Measurements from ENCODE around the gene PRKG2.

The PRKG2 gene

DNA sequence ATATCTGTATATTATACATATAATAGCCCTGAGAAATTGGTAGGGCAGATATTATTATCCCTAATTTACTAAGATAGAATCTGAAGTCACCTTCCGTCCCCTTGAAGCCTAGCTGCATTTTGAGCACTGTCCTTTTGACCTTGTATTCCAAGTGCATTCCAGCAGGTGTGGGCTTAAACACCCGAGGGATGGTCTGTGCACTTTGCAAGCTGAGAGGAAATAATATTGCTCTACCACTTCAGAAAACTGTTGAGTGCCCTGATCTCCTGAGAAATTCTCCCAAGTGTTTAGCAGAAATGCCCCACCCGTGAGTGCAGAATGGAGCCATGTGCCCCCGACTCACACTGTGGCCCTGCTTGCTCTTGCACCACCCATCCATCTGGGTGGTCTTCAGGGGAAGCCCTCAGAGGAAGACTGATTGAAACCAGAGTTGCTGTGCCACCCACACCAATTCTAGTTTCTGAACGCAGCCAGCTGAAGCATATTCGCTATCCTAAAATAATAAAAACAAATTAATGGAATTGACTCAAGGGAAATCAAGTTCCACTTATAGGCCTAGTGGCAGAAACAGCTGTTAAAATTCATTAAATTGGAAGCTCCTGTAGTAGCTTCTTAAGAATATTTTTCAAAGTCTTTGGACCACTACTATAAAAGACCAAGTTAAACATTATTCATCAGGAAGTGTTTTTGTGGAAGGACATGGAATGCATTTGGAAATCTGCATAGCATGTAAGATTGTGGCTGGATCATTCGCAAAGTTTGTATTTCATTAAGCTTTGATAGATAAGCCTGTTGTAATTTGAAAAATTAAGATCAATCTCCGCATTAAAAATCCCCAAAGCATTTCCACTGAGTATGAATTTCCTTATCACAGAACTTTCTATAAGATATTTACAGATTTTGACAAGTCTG, 41.3 kb upstream of the PRKG2 start:
- DNase-seq = no peak
- TF ChIP-seq, protein P1, sequence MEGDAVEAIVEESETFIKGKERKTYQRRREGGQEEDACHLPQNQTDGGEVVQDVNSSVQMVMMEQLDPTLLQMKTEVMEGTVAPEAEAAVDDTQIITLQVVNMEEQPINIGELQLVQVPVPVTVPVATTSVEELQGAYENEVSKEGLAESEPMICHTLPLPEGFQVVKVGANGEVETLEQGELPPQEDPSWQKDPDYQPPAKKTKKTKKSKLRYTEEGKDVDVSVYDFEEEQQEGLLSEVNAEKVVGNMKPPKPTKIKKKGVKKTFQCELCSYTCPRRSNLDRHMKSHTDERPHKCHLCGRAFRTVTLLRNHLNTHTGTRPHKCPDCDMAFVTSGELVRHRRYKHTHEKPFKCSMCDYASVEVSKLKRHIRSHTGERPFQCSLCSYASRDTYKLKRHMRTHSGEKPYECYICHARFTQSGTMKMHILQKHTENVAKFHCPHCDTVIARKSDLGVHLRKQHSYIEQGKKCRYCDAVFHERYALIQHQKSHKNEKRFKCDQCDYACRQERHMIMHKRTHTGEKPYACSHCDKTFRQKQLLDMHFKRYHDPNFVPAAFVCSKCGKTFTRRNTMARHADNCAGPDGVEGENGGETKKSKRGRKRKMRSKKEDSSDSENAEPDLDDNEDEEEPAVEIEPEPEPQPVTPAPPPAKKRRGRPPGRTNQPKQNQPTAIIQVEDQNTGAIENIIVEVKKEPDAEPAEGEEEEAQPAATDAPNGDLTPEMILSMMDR (IDR thresholded peaks at IDR 0.05; ENCODE audit: low read depth, low read length) = no peak
- Histone ChIP-seq H3K36me3 (no peaks in the 10 kb centered on the region), H3K9me3 (no peaks in the 10 kb centered on the region), H3K4me1 (no peaks in the 10 kb centered on the region), H3K4me3 (ENCODE audit: low read depth, low read length) (no peak overlapping the region), H3K27me3 (no peaks in the 10 kb centered on the region)

DNA sequence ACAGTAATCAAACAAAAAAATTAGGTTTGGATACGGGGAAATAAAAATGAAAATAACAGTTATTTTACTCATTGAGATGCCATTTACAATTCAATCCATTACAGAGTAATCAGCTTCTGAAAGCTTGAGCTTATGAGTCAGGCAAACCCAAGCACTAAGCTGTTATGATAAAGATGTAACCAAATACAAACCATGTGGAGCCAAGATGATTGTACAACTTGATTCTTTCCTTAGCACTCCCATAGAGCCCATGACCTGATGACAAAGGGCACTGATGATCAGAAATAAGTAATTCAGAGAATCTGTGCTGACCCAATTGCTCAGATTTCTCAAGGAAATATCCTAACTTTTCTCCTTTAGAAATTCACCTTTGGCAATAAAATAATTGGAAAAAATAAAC, 40.5 kb upstream of the PRKG2 start:
- Histone ChIP-seq H3K9me3 (no peaks in the 10 kb centered on the region), H3K27me3 (no peaks in the 10 kb centered on the region), H3K4me3 (ENCODE audit: low read depth, low read length) (no peak overlapping the region), H3K4me1 (no peaks in the 10 kb centered on the region), H3K36me3 (no peaks in the 10 kb centered on the region)
- TF ChIP-seq, protein P1 (IDR thresholded peaks at IDR 0.05; ENCODE audit: low read depth, low read length) = no peak
- no peak for DNase-seq

DNA sequence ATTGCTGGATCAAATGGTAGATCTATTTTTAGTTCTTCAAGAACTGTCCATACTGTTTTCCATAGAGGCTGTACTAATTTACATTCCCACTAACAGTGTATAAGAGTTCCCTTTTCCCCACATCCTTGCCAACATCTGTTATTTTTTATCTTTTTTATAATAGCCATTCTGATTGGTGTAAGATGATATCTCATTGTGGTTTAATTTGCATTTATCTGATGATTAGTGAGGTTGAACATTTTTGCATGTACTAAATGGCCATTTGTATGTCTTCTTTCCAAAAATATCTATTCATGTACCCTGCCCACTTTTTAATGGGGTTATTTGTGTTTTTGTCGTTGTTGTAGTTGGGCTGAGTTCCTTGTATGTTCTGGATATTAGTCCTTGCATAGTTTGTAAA, 35.4 kb upstream of the PRKG2 start:
- TF ChIP-seq, protein P1 (IDR thresholded peaks at IDR 0.05; ENCODE audit: low read depth, low read length) = no peak
- H3K36me3 ChIP-seq = no peaks in the 10 kb centered on the region
- H3K4me3 ChIP-seq (ENCODE audit: low read depth, low read length) = no peak overlapping the region
- H3K27me3 ChIP-seq = no peaks in the 10 kb centered on the region
- DNase-seq = no peak
- no peaks in the 10 kb centered on the region for H3K4me1 ChIP-seq
- no peaks in the 10 kb centered on the region for H3K9me3 ChIP-seq

DNA sequence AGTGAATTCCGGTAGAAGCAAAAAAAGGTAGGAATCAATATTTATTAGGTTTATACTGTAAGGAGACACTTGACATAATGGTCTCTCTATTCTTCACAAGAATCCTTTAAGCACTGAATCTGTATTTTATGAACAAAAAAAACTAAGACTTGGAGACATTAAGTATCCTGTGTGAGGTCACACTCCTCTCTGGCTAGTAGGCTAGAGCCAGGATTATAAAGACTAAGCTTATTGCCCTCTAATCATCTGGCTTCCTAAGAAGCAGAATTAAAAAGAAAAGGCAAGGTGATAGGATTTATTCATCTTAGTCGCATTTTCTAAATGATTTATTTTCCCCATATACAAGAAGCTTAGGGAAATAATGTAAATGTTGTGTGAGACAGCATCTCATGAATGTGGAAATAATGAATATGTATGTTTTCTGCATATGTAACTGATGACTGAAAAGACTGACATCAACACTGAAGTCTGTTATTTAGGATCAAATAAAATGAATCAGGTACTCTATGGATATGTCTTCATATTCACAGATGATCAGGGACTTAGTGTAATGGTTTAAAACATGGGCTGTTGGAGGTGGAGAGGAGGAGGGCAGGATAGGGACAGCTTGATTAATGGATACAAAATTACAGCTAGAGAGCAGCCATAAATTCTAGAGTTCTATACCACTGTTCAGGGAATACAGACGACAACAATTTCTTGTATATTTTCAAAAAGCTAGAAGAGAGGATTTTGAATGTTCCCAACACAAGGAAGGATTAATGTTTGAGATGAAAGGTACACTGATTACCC, 30.4 kb upstream of the PRKG2 start:
- Histone ChIP-seq H3K4me3 (ENCODE audit: low read depth, low read length) (no peak overlapping the region), H3K9me3 (no peaks in the 10 kb centered on the region), H3K4me1 (no peaks in the 10 kb centered on the region), H3K36me3 (no peaks in the 10 kb centered on the region), H3K27me3 (no peaks in the 10 kb centered on the region)
- DNase-seq = no peak
- TF ChIP-seq, protein P1 (IDR thresholded peaks at IDR 0.05; ENCODE audit: low read depth, low read length) = no peak

DNA sequence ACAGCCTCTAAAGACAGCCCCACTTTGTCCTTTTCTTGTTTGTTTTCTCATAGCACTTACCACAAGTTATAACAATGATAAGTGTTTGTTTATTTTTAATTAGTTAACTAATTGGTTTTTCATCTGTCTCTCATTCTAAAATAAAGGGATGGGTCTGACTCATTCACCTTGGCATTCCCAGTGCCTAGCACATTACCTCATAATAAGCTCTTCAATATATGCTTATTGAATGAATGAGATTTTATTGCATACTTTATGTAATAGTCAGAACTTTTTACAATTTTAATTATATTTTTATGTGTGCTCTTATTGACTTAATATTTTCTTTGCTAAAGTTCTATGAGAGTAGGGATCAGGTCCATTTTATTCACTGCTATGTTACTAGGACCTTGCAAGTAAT, 22.8 kb upstream of the PRKG2 start:
- no peaks in the 10 kb centered on the region for H3K36me3 ChIP-seq
- H3K9me3 ChIP-seq = no peaks in the 10 kb centered on the region
- TF ChIP-seq, protein P1 (IDR thresholded peaks at IDR 0.05; ENCODE audit: low read depth, low read length) = no peak
- no peak overlapping the region for H3K4me3 ChIP-seq (ENCODE audit: low read depth, low read length)
- no peak for DNase-seq
- H3K4me1 ChIP-seq = no peaks in the 10 kb centered on the region
- H3K27me3 ChIP-seq = no peaks in the 10 kb centered on the region
